Loucy (cell line): Measurements from ENCODE around the gene OR51Q1.

Experiments
- H2AFZ ChIP-seq: fragments of 200-600 bp; sonication (generic); 2 replicates; pipeline ENCODE4 v1.6.0; 2016; ENCODE audit warnings: antibody characterized with exemption, mild to moderate bottlenecking, low read length, moderate library complexity
- H3F3A ChIP-seq: fragments of 200-600 bp; 2 replicates; pipeline ENCODE4 v1.6.0; 2016; ENCODE audit warnings: antibody characterized with exemption, low read depth, mild to moderate bottlenecking
- H3K27me3 ChIP-seq: fragments of 200-600 bp; sonication (generic); 2 replicates; pipeline ENCODE4 v1.6.1; 2014; ENCODE audit warnings: low read length, mild to moderate bottlenecking; ENCODE audit not compliant: insufficient read depth, poor library complexity, severe bottlenecking
- H3K36me3 ChIP-seq: fragments of 200-600 bp; sonication (generic); 2 replicates; pipeline ENCODE4 v1.6.1; 2016; ENCODE audit warnings: low read length; ENCODE audit not compliant: insufficient read depth
- H3K4me1 ChIP-seq: fragments of 200-600 bp; sonication (generic); 2 replicates; pipeline ENCODE4 v1.5.1; 2014; ENCODE audit warnings: low read length, mild to moderate bottlenecking; ENCODE audit not compliant: insufficient read depth, poor library complexity, severe bottlenecking
- H3K4me2 ChIP-seq: fragments of 200-600 bp; sonication (generic); 2 replicates; pipeline ENCODE4 v1.6.0; 2014; ENCODE audit warnings: antibody characterized with exemption, low read length, low read depth, mild to moderate bottlenecking; ENCODE audit not compliant: poor library complexity, severe bottlenecking
- H3K4me3 ChIP-seq: fragments of 200-600 bp; sonication (generic); 2 replicates; pipeline ENCODE4 v1.5.1; 2014; ENCODE audit warnings: low read length, mild to moderate bottlenecking, mixed read lengths; ENCODE audit not compliant: poor library complexity, severe bottlenecking
- H3K79me2 ChIP-seq: fragments of 200-600 bp; sonication (generic); 2 replicates; pipeline ENCODE4 v1.6.1; 2014; ENCODE audit warnings: low read length; ENCODE audit not compliant: insufficient read depth
- H3K9ac ChIP-seq: fragments of 200-600 bp; sonication (generic); 2 replicates; pipeline ENCODE4 v1.6.0; 2014; ENCODE audit warnings: mild to moderate bottlenecking, low read depth, low read length, moderate library complexity; ENCODE audit not compliant: poor library complexity, severe bottlenecking
- H3K9me2 ChIP-seq: fragments of 200-600 bp; sonication (generic); replicated peaks from 2 replicates; pipeline ENCODE4 v1.6.1; 2016; ENCODE audit warnings: low read depth, low read length, mixed read lengths
- H3K9me3 ChIP-seq: fragments of 200-600 bp; sonication (generic); 2 replicates; pipeline ENCODE4 v1.6.1; 2014; ENCODE audit warnings: mild to moderate bottlenecking, antibody characterized with exemption, low read length, low read depth; ENCODE audit not compliant: insufficient read depth
- H4K20me1 ChIP-seq: fragments of 200-600 bp; sonication (generic); 2 replicates; pipeline ENCODE4 v1.6.0; 2014; ENCODE audit warnings: antibody characterized with exemption, low read length, mild to moderate bottlenecking; ENCODE audit not compliant: insufficient read depth, poor library complexity, severe bottlenecking
- CTCF ChIP-seq: fragments of 200-600 bp; sonication (generic); conservative IDR thresholded peaks from 2 replicates; pipeline ENCODE4 v1.5.1; 2014; ENCODE audit warnings: mild to moderate bottlenecking, antibody characterized with exemption, low read length
- EZH2phosphoT487 ChIP-seq: fragments of 200-600 bp; IDR thresholded peaks from 2 replicates; pipeline ENCODE4 v1.6.1; 2018; ENCODE audit warnings: antibody characterized with exemption, mild to moderate bottlenecking, moderate library complexity, borderline replicate concordance

OR51Q1 gene

GRCh38 chr11:5421811-5422210, at the start of gene OR51Q1:
TSS of gene OR51Q1 (plus strand) at chr11:5422111. CDS start at chr11:5422201, 90 bp downstream.
- Histone ChIP-seq H3K4me2 (no peak within 1 kb of the TSS), H3K4me3 (no peak within 1 kb of the TSS), H3K27me3 (no peaks in the 10 kb centered on the region), H3K4me1 (no peaks in the 10 kb centered on the region), H3K9me2 (no peaks in the 10 kb centered on the region), H3K9ac (no peak within 1 kb of the TSS), H3F3A (no peaks in the 10 kb centered on the region), H3K79me2 (no peaks in the 10 kb centered on the region), H2AFZ (no peak within 1 kb of the TSS), H4K20me1 (no peaks in the 10 kb centered on the region), H3K9me3 (no peaks in the 10 kb centered on the region), H3K36me3 (no peaks in the 10 kb centered on the region)
- TF ChIP-seq CTCF (no peak), EZH2phosphoT487 (no peak)

- no peak overlapping the region for H3K4me2 ChIP-seq
- H3K27me3 ChIP-seq = no peaks in the 10 kb centered on the region
- TF ChIP-seq CTCF (peak; percentile 85), EZH2phosphoT487 (no peak)
- no peaks in the 10 kb centered on the region for H3K9me3 ChIP-seq
- no peaks in the 10 kb centered on the region for H3K4me1 ChIP-seq
- H3F3A ChIP-seq = no peaks in the 10 kb centered on the region
- no peaks in the 10 kb centered on the region for H4K20me1 ChIP-seq
- H3K4me3 ChIP-seq = no peak overlapping the region
- no peaks in the 10 kb centered on the region for H3K36me3 ChIP-seq
- no peaks in the 10 kb centered on the region for H3K79me2 ChIP-seq
- no peaks in the 10 kb centered on the region for H3K9me2 ChIP-seq
- no peak overlapping the region for H3K9ac ChIP-seq
- H2AFZ ChIP-seq = no peak overlapping the region
Measured at GRCh38 chr11:5380740-5381342, 41.1 kb upstream of the OR51Q1 start.

- no peaks in the 10 kb centered on the region for H3K79me2 ChIP-seq
- TF ChIP-seq CTCF = no peak
- TF ChIP-seq EZH2phosphoT487 = no peak
- 0 out of 2 replicates have a peak, but pooled peaks cover 3% of the 10 kb centered on the region for H3K9me2 ChIP-seq
- H3K4me3 ChIP-seq = no peak within 1 kb of the TSS
- no peak within 1 kb of the TSS for H3K9ac ChIP-seq
- H3K4me2 ChIP-seq = no peak within 1 kb of the TSS
- no peaks in the 10 kb centered on the region for H3K27me3 ChIP-seq
- H3F3A ChIP-seq = no peaks in the 10 kb centered on the region
- no peaks in the 10 kb centered on the region for H3K9me3 ChIP-seq
- H3K36me3 ChIP-seq = no peaks in the 10 kb centered on the region
- no peaks in the 10 kb centered on the region for H3K4me1 ChIP-seq
- no peaks in the 10 kb centered on the region for H4K20me1 ChIP-seq
- H2AFZ ChIP-seq = no peak within 1 kb of the TSS
Measured at GRCh38 chr11:5383576-5383975, 38.3 kb upstream of the OR51Q1 start, which contains the start of gene OR51M1. TSS of gene OR51M1 (plus strand) at chr11:5383812. CDS start at chr11:5389399, 5,587 bp downstream.
